HuH-7.5 (cell line): ENCODE results near the gene PCDHB13.
"Not testable (repeated sequence)": the region's sequence is repeated elsewhere in the genome, so short reads cannot be mapped to it uniquely, and the experiment has no call there.

Experiments used
- DNase-seq: peaks from one replicate; pipeline ENCODE4 v3.0.0; 2011; ENCODE audit warnings: low spot score

The PCDHB13 gene

GRCh38 chr5:141201646-141202045 is 12.1 kb upstream of the PCDHB13 start:
- DNase-seq: not testable (repeated sequence)

- no peak for DNase-seq
Measured at GRCh38 chr5:141208478-141208877, 5.2 kb upstream of the PCDHB13 start, which contains the start of gene PCDHB12. TSS of gene PCDHB12 (plus strand) at chr5:141208719. CDS start at chr5:141208908, 189 bp downstream.

- DNase-seq: not testable (repeated sequence)
Measured at GRCh38 chr5:141210281-141210680, 3.4 kb upstream of the PCDHB13 start.

GRCh38 chr5:141210849-141211248 is 2.9 kb upstream of the PCDHB13 start:
- not testable (repeated sequence) for DNase-seq

GRCh38 chr5:141214583-141214982 is 864 bp downstream of the PCDHB13 start:
- DNase-seq: not testable (repeated sequence)

- DNase-seq: not testable (repeated sequence)
Measured at GRCh38 chr5:141215504-141215903, 1.8 kb downstream of the PCDHB13 start.

GRCh38 chr5:141216035-141216434 is 2.3 kb downstream of the PCDHB13 start:
- not testable (repeated sequence) for DNase-seq

- DNase-seq: no peak
Measured at GRCh38 chr5:141223112-141223783, 9.5 kb downstream of the PCDHB13 start, which contains the start of gene PCDHB14. TSS of gene PCDHB14 (plus strand) at chr5:141223343. CDS start at chr5:141223506, 163 bp downstream.

- DNase-seq: not testable (repeated sequence)
Measured at GRCh38 chr5:141224844-141225243, 11.1 kb downstream of the PCDHB13 start.

- not testable (repeated sequence) for DNase-seq
Measured at GRCh38 chr5:141225421-141225820, 11.7 kb downstream of the PCDHB13 start.

- DNase-seq: no peak
Measured at GRCh38 chr5:141234109-141234667, 20.5 kb downstream of the PCDHB13 start.

GRCh38 chr5:141235922-141236321 is 22.2 kb downstream of the PCDHB13 start:
- not testable (repeated sequence) for DNase-seq

- DNase-seq: no peak
Measured at GRCh38 chr5:141236516-141237313, 23.0 kb downstream of the PCDHB13 start.

GRCh38 chr5:141241496-141241895 is 27.8 kb downstream of the PCDHB13 start:
- DNase-seq: no peak

- DNase-seq: no peak
Measured at GRCh38 chr5:141245250-141245717, 31.6 kb downstream of the PCDHB13 start, which contains the start of gene PCDHB15. TSS of gene PCDHB15 (plus strand) at chr5:141245395. CDS start at chr5:141245579, 184 bp downstream.

- DNase-seq: not testable (repeated sequence)
Measured at GRCh38 chr5:141246971-141247370, 33.3 kb downstream of the PCDHB13 start.

GRCh38 chr5:141247434-141247833 is 33.7 kb downstream of the PCDHB13 start:
- not testable (repeated sequence) for DNase-seq

GRCh38 chr5:141250576-141250975 is 36.9 kb downstream of the PCDHB13 start:
- DNase-seq: no peak

- DNase-seq: no peak
Measured at GRCh38 chr5:141258464-141258863, 44.7 kb downstream of the PCDHB13 start.

- no peak for DNase-seq
Measured at GRCh38 chr5:141258948-141259347, 45.2 kb downstream of the PCDHB13 start.

GRCh38 chr5:141260458-141261237 is 46.9 kb downstream of the PCDHB13 start:
- DNase-seq: no peak

- no peak for DNase-seq
Measured at GRCh38 chr5:141261238-141261546, 47.5 kb downstream of the PCDHB13 start.
